HG02571 (cell line): ENCODE measurements around the gene CCDC69.
"Not testable (repeated sequence)": the region's sequence is repeated elsewhere in the genome, so short reads cannot be mapped to it uniquely, and the experiment has no call there.

Source experiments
- ATAC-seq: cut with Tn5 transposase; IDR thresholded peaks from one replicate; pipeline ENCODE4 v1.9.1; 2021; ENCODE audit warnings: mild to moderate bottlenecking, moderate library complexity; ENCODE audit not compliant: unreplicated experiment

CCDC69 gene, protein sequence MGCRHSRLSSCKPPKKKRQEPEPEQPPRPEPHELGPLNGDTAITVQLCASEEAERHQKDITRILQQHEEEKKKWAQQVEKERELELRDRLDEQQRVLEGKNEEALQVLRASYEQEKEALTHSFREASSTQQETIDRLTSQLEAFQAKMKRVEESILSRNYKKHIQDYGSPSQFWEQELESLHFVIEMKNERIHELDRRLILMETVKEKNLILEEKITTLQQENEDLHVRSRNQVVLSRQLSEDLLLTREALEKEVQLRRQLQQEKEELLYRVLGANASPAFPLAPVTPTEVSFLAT

DNA sequence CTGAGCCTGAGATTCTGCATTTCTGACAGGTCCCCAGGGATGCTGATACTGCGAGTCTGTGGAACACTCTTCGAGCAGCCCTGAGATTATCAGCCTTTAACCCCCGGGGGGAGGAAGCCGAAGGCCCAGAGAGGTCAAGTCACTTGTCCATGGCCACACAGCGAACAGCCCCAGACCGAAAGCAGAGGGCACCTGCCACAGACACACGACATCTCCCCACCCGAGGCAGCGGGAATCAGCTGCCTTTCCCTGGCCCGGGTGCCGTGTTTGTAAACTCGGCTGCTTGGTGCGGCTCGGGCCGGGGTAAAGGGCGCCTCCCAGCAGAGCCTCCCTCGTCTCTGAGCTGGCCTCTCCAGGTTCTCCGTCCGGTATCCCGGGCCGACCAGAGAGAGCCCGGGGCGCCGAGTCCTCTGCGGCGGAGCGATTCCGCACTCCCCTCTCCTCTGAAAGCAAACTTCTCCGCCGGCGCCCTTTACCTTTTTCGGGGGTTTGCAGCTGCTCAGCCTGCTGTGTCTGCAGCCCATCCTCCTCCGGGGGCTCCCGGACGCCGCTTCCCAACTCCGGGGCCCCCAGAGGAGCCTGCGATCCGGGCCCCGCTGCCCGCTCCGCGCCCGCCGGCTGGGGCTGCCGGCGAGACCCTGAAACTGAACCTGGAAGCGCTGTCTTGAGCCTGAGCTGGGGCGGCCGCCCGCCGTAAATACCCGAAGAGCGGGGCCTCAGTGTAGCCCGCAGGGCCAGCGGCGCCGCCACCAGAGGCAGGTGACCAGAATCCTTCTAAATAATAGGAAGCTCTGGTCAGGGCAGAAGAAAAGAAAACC is at the start of gene CCDC69:
Gene CCDC69 (minus strand): TSS at position 646 of the 818 bp plus-strand sequence. CDS start 122 bp downstream, at position 524.
- ATAC-seq = peak; percentile 62

DNA sequence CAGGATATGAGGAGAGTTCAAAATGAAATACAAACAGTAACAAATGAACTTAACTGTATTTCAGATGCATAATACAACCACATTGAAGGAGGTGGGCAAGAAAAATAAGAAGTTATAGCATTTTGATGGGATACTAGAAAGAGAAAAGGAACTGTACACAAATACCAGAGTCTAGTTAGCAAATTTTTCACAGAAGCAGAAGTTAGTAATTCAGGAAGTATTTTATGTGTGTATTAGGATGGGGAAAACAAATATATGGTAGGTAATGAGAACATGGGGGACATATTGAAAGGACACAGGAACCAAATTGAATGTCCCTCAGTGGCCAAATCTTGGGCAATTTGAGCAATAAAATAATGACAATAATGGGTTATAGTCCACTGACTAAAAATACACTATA is 47.4 kb upstream of the CCDC69 start:
- no peak for ATAC-seq

DNA sequence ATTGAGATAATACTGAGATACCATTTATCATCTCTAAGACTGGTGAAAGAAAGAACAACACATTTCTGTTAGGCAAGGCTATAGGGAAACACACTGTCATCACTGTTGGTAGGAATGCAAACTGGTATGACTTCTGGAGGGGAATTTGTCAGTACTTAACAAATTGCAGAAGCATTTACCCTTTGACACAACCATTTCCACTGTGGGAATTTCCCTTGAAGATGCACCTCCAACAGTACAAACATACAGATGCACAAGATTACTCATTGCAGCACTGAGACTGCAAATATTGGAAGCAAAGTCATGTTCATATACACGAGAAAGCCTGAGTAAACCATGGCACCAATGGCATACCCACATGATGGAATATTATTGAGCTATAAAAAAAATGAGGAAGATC is 46.7 kb upstream of the CCDC69 start:
- peak; percentile 95 for ATAC-seq

DNA sequence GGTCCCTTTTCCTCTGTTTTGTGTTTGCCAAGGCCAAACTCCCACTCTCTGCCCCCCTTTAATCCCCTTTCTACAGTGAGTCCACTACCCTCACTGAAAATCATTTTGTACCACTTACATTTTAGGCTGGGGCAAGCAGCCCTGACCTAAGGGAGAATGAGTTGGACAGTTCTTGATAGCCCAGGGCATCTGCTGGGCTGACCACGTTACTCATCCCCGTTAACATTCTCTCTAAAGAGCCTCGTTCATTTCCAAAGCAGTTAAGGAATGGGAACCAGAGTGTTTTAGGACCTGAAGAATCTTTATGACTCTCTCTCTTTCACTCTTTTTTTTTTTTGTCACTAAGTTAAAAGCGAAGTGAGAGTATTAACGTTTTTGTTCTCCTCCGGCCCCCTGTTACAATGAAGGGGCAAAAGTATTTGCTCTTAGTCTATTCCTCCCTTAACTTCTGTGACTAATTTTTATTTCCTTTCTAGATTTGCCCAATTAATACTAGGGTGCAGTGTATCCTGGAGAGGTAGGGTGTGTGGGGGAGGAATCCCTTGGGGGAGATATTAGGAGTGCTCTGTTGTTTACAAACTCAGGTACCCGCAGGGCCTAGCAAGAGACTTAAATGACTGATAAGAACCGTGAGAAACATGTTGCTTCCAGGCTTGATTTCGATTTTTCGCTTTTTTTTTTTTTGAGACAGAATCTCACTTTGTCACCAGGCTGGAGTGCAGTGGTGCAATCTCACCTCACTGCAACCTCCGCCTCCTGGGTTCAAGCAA is 43.8 kb upstream of the CCDC69 start:
- ATAC-seq = no peak

DNA sequence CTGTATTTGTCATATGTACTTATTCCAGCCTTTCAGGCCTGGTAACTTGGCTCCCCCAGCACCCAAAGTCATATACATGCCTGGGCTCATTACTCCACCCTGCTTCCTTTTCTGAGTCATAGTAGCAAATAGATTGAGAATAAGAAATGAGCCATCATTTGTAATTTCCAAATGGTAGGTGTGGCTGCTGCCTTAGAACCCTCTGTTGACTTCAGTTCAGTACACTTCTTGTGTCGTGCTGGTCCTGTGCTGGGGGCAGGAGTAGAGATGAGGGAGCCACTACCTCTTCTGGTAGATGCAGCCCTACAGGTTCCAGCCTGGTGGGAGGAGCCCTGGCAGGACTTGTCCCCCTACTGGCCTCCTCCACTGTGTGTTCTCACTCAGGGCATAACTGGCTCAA is 40.2 kb upstream of the CCDC69 start:
- peak; percentile 45 for ATAC-seq

DNA sequence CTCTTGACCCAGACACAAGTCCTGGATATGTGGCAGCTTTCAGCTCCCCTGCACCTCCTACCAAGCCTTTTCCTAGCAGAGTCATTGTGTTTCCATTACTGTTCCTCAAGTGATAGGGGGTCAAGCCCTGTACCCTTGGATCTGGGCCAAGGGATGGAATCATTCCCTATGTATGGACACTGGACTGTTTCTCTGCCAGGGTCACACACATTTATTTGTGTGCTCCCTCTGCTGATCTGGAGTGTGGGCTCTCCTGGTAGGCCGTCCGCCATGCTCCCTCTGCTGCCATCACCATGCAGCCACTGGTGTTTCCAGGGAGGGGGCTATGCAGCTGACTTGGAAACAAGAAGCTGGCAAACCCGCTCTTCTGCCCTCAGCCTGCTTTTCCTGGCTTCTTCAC is 38.6 kb upstream of the CCDC69 start:
- ATAC-seq = no peak

DNA sequence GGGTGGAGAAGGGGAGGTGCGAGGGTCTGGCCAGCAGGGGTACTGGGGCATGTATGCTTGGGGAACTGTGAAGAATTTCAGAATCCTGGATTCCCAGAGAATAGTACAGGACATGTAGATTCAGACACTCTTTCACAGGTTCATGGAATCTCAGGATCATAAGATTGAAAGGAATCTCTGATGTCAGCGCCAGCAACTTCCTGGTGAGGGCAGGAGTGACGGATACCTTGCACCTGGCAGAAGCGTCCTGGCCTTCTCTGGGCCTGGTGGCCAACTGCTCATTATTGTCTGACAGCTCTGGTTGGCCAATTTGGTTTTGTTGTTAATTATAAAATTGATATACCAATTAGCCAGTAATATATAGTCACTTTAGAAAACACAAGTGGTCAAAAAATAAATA is 36.0 kb upstream of the CCDC69 start:
- ATAC-seq = no peak

DNA sequence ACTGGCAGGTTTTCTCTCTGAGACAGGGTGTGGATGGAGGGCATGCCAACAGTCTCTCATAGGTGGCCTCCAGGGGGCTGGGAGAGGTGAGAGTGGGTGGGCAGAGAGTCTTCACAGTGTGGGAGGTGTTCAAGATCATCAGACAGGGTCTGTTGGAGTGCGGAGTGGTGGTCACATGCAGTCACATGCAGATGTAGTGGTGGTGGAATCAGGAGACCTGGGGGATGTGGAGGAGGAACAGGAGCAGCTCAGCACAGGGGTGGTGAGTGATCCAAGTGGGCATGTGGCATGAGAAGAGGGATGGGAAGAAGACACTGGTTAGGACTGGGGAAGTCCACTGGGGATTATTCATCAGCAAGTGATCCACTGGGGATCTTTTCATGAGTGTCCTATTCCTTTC is 34.9 kb upstream of the CCDC69 start:
- ATAC-seq = no peak

DNA sequence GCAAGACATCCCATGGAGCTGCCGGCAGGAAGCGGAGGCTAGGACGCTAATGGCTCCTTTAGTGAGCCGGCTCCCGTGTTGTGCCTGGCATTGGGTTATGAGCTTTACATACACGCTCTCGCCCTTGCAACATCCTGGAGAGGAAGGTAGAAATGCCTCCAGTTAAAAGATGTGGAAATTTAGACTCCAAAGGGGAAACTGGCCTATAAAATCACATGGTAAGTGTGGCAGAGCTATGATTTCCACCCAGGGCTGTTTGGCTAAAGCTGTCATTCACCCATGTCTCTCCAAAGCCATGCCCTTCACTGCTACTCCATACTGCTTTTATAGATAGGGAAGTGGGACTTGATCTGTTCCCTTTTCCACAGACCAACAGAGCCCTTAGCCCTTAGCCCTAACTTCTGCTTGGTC is 34.3 kb upstream of the CCDC69 start:
- ATAC-seq = no peak

DNA sequence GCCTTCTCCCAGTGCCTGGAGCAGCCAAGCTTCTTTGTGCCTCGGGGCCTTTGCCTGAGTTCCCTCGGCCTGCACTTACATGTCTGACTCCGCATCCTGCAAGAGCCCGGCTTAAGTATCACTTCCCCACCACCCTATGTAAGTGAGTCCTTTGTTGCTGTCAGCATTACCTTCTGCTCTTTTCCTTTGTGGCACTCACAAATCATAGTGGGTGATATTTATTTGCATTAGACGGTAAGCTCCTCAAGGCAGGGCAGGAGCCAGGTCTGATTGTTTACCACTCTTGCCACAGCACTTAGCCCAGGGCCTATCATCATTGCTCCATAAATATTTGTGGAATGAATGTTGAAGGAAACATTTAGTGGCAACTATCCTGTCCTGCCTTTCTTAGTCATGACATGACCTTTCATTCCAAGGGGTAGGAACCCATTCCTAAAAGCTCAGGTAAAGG is 33.9 kb upstream of the CCDC69 start:
- ATAC-seq = no peak

DNA sequence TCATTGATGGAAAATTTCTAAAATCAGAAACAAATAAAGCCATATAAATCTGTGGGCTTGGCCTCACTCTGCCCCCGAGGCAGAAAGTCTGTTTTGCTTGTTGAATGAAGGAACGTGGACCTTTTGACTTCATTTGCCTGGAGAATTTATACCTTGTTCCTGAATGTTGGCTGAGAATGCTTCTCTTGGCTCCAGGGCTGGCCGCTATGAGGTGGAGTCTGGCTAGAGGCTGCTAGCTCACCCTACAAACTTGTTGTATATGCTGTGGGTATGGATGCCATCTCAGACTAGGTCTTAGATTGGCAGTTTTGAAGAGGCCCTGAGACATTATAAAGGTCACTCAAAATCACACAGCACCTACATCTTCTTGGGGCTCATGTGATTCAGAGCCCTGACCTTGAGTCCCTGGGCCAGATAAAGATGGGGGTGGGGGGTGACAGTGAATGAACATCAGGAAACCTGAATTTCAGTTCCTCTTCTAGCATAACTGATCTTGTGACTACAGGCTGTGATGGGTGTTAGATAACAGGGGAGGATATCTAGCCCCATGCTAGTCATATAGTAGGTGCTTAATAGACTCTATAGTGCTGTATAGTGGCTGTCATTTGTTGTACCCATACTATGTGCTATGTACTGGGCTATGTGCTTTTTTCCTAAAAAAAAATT is 31.9 kb upstream of the CCDC69 start:
- ATAC-seq = peak; percentile 23

DNA sequence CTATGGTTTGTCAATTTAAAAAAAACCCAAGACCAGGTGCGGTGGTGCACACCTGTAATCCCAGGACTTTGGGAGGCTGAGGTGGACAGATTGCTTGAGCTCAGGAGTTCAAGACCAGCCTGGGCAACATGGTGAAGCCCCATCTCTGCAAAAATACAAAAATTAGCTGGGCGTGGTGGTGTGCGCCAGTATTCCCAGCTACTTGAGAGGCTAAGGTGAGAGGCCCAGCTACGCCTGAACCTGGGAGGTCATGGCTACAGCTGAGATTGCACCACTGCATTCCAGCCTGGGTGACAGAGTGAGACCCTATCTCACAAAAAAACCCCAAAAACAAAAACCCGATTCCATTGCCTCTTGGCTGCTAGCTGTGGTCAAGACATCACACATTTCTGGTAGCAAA is 31.1 kb upstream of the CCDC69 start:
- ATAC-seq = not testable (repeated sequence)

DNA sequence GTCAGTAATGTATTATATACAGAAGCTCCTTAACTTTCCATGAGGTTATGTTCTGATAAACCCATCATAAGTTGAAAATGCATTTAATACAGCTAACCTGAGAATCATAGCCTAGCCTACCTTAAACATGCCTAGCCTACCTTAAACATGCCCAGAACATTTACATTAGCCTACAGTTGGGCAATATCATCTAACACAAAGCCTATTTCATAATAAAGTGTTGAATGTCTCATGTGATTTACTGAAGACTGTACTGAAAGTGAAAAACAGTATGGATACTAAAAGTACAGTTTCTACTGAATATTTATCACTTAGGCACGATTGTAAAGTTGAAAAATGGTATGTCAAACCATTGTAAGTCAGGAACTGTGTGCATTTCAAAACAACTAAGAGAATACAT is 30.7 kb upstream of the CCDC69 start:
- ATAC-seq = no peak

DNA sequence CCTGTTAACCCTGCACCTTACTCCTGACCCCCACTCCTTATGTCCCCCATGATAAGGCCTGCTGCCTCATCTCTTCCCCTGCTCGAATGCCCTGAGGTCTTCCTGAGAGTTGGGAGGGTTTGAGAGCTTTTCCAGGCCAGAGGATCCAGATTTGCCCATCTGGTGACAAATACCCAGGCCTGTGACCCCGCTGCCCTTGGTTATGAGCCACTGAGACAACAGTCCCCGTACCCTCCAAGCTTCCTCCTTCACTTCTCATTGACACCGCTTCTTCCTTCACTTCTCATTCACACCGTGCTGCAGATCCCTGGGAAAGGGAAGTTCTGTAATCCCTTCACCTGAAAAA is 29.7 kb upstream of the CCDC69 start:
- no peak for ATAC-seq

DNA sequence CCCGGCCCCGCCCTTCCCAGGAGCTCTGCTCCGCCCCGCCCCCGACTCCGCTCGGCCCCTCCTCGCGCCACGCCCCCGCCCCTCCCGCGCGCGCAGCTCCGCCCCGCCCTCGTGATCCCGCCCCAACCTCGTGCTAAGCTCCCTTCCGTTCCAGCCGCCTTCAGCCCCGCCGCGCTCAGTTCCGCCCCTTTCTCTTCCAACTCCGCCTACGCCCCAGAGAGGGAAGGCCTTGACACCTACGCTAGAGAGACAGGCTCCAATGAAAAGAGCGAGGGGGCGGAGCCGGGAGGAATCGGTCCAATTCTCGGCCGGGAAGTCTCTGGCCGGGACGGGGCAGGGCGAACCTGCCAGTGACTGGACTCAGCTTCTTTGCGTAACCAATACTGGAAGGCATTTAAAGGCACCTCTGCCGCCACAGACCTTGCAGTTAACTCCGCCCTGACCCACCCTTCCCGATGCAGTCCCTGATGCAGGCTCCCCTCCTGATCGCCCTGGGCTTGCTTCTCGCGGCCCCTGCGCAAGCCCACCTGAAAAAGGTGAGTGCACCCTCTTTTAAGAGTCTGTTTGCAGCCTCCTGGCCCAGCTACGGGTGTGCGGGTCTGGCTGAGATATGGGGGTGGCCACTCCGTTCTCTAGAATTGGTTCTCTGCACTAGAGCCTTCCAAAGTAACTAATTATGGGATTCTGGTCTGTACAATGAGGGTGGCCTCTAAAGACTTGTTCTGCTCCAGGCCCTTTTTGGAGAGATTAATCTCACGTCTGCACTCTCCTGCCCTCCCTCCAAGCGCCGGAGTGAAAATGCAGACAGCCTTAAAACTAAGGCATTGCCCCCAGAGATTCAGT is 29.1 kb upstream of the CCDC69 start, which contains the start of gene GM2A:
Gene GM2A (plus strand): TSS at position 424 of the 843 bp plus-strand sequence. CDS start 32 bp downstream, at position 456.
- peak; percentile 82 for ATAC-seq

DNA sequence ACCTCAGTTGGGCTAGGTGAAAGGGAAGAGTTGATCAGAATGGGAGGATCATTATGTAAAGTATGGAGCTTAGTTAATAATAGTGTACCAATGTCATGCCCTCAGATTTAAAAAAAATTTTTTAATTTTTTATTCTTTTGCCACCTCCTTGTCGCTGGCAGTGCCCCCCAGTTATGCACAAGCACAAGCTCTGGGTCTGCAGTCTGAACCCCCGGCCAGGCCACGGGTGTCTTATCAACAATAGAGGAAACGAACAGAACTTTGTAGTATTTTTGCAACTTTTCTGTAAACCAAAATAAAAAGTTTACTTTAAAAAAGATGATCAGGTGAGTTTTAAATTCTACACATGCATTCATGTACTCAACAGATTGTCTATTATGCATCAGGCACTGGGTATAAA is 27.7 kb upstream of the CCDC69 start:
- no peak for ATAC-seq

DNA sequence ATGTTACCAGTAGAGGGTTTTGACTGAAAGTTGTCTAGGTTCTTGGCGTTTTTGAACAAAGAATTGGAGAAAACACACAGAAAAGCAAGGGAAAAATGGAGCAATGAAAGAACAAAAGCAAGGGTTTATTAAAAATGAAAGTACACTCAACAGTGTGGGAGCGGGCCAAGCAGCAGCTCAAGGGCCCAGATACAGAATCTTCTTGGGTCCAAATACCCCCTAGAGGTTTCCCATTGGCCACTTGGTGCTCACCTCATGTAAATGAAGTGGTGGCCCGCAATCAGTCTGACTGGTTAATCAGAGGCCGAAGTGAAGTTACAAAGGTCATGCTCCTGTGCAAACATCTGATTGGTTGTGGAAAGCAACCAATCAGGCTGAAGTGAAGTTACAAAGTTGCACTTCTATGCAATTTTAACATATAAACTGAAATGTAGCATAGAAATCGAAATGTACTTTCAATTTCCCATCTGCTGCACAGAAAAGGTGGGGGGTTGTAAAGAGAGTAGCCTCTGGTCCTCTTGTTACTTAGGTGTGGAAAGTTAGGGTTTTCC is 27.2 kb upstream of the CCDC69 start:
- no peak for ATAC-seq

DNA sequence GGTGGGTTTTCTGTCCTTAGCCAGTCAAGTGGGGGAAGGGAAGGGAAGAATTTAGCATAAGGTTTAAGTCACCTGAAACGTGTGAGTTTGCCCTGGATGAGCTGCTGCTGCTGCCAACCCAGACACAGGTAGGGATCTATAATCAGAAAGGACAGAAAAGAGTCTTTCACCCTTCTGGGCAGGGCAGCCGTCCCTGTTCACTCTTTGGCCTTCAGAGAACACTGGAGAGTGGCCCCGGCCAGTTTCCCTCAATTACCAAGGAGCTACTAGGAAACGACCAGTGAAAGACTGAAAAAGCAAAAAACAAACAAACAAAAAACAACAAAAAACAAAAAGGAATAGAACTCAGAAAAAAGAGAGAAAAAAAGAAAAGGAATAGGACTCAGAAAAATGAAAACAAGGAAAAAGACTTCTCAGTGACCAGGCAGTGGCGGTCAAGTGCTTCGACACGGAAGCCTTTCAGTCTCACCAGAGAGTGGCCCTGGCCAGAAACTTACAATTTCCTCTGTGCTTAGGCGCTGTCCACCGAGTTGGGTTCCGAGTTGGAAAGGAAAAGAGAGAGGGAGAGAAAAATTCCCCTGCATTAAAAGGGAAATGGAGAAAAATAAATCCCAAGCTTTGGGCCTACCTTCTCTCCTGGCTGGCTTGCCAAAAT is 26.6 kb upstream of the CCDC69 start:
- no peak for ATAC-seq

DNA sequence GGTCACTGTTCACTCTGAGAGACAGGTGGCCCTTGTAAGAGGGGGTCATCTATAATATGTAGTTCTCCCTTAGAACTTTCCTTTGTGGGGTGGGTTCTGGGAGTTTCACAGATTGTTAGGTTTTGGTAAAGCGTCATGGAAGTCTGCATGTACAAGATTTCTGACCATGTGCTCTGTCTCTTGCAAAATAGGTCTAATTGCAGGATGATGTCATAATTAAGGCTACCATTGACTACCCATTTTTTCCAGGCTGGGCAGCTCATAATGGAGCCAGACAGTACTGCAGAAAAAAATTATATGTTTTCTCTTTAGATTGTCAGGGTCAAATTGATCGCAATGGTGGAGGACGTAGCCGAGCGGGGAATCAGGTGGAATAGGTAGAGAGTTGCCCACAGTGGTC is 25.4 kb upstream of the CCDC69 start:
- ATAC-seq = no peak
